Measurements from ENCODE around the gene PLB1.

Gene PLB1

GRCh38 chr2:28647682-28648081 lies 151.8 kb downstream of the PLB1 start:
- DNase-seq (ENCODE audit: insufficient read length, low spot score) = no peak
- no peak for FAIRE-seq
- TF ChIP-seq POLR2A (IDR thresholded peaks at IDR 0.05; ENCODE audit: low read depth, low read length) = no peak

- no peak for TF ChIP-seq POLR2A (IDR thresholded peaks at IDR 0.05; ENCODE audit: low read depth, low read length)
- DNase-seq (ENCODE audit: insufficient read length, low spot score) = no peak
- FAIRE-seq = no peak
Measured at GRCh38 chr2:28648147-28648546, 152.3 kb downstream of the PLB1 start.

DNA sequence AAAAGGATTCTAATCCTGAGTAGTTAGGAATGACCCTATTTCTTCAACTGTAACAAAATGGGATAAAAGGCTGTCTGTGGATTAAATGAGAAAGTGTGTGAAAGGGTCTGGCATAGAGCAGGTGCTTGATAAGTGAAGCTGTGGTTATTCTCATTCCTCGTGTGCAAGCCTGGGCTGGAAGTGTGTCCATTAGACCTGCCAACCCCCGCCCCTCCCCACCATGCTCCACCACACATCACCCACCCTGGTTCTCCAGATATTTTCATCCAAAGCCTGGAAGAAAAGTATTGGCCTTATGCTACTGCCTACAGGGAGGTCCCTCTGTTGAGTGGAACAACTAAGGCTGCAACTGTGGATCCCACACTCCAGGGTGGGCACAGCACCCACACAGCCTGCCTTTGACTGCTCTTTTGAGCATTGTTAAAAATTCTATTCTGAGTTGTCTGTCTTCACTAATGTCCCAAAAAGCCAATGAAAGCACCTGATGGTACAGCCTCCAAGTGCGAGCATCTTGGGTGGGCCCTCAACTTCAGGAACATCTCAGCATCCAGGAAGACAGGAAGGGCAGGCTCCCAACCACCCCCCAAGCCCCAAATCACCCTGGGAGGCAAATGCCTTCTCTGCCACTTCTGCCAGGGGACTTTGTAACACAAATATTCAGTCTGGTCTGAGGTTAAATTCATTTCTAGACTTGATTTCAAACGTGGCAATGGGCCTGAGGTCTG lies 153.0 kb downstream of the PLB1 start:
- FAIRE-seq (no peak), DNase-seq (ENCODE audit: insufficient read length, low spot score) (no peak)
- TF ChIP-seq POLR2A (IDR thresholded peaks at IDR 0.05; ENCODE audit: low read depth, low read length) = no peak

- DNase-seq (ENCODE audit: insufficient read length, low spot score) = no peak
Measured at GRCh38 chr2:28649481-28650265, 153.8 kb downstream of the PLB1 start.

GRCh38 chr2:28650266-28650584 lies 154.4 kb downstream of the PLB1 start:
- no peak for FAIRE-seq
- no peak for DNase-seq (ENCODE audit: insufficient read length, low spot score)
- TF ChIP-seq POLR2A (IDR thresholded peaks at IDR 0.05; ENCODE audit: low read depth, low read length) = no peak

More at GRCh38 chr2:28649481-28650265, 153.8 kb downstream of the PLB1 start:
- peak; percentile 83 for FAIRE-seq
- no peak for TF ChIP-seq POLR2A (IDR thresholded peaks at IDR 0.05; ENCODE audit: low read depth, low read length)

GRCh38 chr2:28652217-28652616 lies 156.4 kb downstream of the PLB1 start:
- DNase-seq (ENCODE audit: insufficient read length, low spot score) = no peak
- no peak for TF ChIP-seq POLR2A (IDR thresholded peaks at IDR 0.05; ENCODE audit: low read depth, low read length)
- FAIRE-seq = no peak

- no peak for TF ChIP-seq POLR2A (IDR thresholded peaks at IDR 0.05; ENCODE audit: low read depth, low read length)
- FAIRE-seq = no peak
- no peak for DNase-seq (ENCODE audit: insufficient read length, low spot score)
Measured at GRCh38 chr2:28653892-28654662, 158.2 kb downstream of the PLB1 start.

- FAIRE-seq (no peak), DNase-seq (ENCODE audit: insufficient read length, low spot score) (no peak)
- no peak for TF ChIP-seq POLR2A (IDR thresholded peaks at IDR 0.05; ENCODE audit: low read depth, low read length)
Measured at GRCh38 chr2:28654663-28655320, 158.9 kb downstream of the PLB1 start.

- DNase-seq (ENCODE audit: insufficient read length, low spot score) (no peak), FAIRE-seq (no peak)
- TF ChIP-seq POLR2A (IDR thresholded peaks at IDR 0.05; ENCODE audit: low read depth, low read length) = no peak
Measured at GRCh38 chr2:28656937-28657615, 161.2 kb downstream of the PLB1 start.

- FAIRE-seq = no peak
- no peak for DNase-seq (ENCODE audit: insufficient read length, low spot score)
Measured at GRCh38 chr2:28658369-28658768, 162.5 kb downstream of the PLB1 start.

DNA sequence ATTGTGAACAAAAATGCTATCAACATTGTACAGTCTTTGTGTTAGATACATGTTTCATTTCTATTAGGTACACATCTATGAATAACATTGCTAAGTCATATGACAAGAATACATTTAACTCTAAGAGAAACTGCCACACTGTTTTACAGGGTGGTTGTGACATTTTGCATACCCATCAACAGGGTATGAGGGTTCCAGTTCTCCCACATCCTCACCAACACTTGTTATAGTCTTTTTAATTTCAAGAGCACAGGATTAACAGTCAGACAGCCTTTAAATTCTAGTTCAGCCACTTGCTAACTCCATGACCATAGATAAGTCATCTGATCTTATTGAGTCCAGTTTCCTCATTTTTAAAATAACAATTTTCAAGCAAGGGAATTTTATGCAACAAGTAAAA lies 163.3 kb downstream of the PLB1 start:
- no peak for TF ChIP-seq POLR2A (IDR thresholded peaks at IDR 0.05; ENCODE audit: low read depth, low read length)
- FAIRE-seq = no peak
- no peak for DNase-seq (ENCODE audit: insufficient read length, low spot score)

More at GRCh38 chr2:28658369-28658768, 162.5 kb downstream of the PLB1 start:
- no peak for TF ChIP-seq POLR2A (IDR thresholded peaks at IDR 0.05; ENCODE audit: low read depth, low read length)

DNA sequence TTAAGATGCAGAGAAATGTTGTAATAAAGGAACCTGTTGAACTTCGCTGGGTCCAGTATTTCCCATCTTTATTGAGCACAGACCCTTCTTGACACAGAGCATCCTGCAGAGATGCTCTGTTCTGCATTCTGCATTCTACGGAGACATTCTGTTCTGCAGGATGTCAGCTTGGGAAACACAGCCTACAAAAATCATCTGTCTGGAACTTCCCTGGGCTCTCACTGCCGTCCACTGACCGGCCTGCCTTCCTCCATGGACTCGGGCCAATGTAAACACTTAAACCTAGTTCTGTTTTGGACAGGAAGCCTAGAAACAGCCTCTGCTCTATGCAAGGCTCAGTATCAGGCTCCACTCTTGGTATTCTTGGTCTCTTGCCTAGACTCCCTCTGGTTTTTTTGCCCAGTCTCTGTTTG lies 165.7 kb downstream of the PLB1 start:
- no peak for TF ChIP-seq POLR2A (IDR thresholded peaks at IDR 0.05; ENCODE audit: low read depth, low read length)
- peak; percentile 33 for FAIRE-seq
- no peak for DNase-seq (ENCODE audit: insufficient read length, low spot score)

GRCh38 chr2:28662044-28662443 lies 166.2 kb downstream of the PLB1 start:
- TF ChIP-seq POLR2A (IDR thresholded peaks at IDR 0.05; ENCODE audit: low read depth, low read length) = no peak
- FAIRE-seq (no peak), DNase-seq (ENCODE audit: insufficient read length, low spot score) (no peak)
